K562 (cell line): Measurements from ENCODE around the gene TRMT44. TPM values are rescaled to one million over a fixed set of nuclear protein-coding genes. Genes with fewer than 3 reads are reported as not detected.

Experiments
- ATAC-seq: fragments of 200-7000 bp; cut with Tn5 transposase; 3 replicates; pipeline ENCODE4 v1.9.1; 2020; ENCODE audit warnings: moderate library complexity
- BruUV-seq: library from RNA; stranded (reverse); fragments of 400-500 nt; replicated peaks from 2 replicates; lab custom pipeline; 2021; lab: Mats Ljungman, UMichigan
- CTCF ChIA-PET: fragments of 300-600 bp; formaldehyde crosslinking; extraction: SDS; loops from one replicate; lab custom pipeline; 2021; ENCODE audit warnings: low intra/inter-chr PET ratio; lab: Yijun Ruan, JAX
- POLR2A ChIA-PET: fragments of 300-600, 350-650 bp; sonication (Branson Sonifier 250); formaldehyde crosslinking; extraction: SDS; loops from one replicate; lab custom pipeline; 2021; ENCODE audit warnings: antibody characterized with exemption, inconsistent platforms; lab: Yijun Ruan, JAX
- DNase-seq, 4 experiments: peaks; one replicate each; pipeline versions ENCODE4 v3.0.0 to v3.0.0-alpha.2; 2011 to 2018; ENCODE audit warnings: low spot score in 3 of 4, mixed read lengths in 3 of 4; ENCODE audit errors: extremely low read depth in 1 of 4
- FAIRE-seq: peaks from 2 replicates; lab custom pipeline; 2011; peaks lifted over from hg19 to GRCh38; lab: Jason Lieb, UNC
- H2AFZ ChIP-seq: 2 replicates; pipeline ENCODE4 v1.6.0; 2011; ENCODE audit warnings: low read depth, low read length, control low read depth, inconsistent platforms
- H3K27ac ChIP-seq: fragments of 200-600 bp; 3 replicates; pipeline ENCODE4 v1.8.0; 2011; ENCODE audit warnings: low read depth, mild to moderate bottlenecking, control low read depth, inconsistent platforms, low read length, moderate library complexity, mixed read lengths; ENCODE audit errors: extremely low read depth
- H3K27me3 ChIP-seq, 2 experiments: fragments of 300-600 bp in 1 of 2; 2 replicates in 1 of 2; 3 replicates in 1 of 2; pipeline versions ENCODE4 v1.6.0 to v1.8.0; 2011; ENCODE audit warnings: inconsistent platforms in 2 of 2, low read length in 2 of 2, mild to moderate bottlenecking in 1 of 2, mixed read lengths in 1 of 2, moderate library complexity in 1 of 2; ENCODE audit not compliant: control insufficient read depth in 2 of 2, insufficient read depth in 2 of 2
- H3K36me3 ChIP-seq: fragments of 300-600 bp; 3 replicates; pipeline ENCODE4 v1.8.0; 2011; ENCODE audit warnings: mild to moderate bottlenecking, low read length, inconsistent platforms; ENCODE audit not compliant: control insufficient read depth, insufficient read depth
- H3K4me1 ChIP-seq, 2 experiments: fragments of 200-600 bp in 1 of 2; replicated peaks in 1 of 2; 2 replicates in 1 of 2; 3 replicates in 1 of 2; pipeline versions ENCODE4 v1.5.1 to v1.8.0; 2011; ENCODE audit warnings: inconsistent platforms in 2 of 2, low read length in 2 of 2, mild to moderate bottlenecking in 1 of 2, mixed read lengths in 1 of 2, moderate library complexity in 1 of 2; ENCODE audit not compliant: control insufficient read depth in 2 of 2, insufficient read depth in 2 of 2
- H3K4me2 ChIP-seq: 2 replicates; pipeline ENCODE4 v1.6.1; 2011; ENCODE audit warnings: low read length, control low read depth, inconsistent platforms, mixed read lengths; ENCODE audit not compliant: insufficient read depth
- H3K4me3 ChIP-seq: fragments of 200-600 bp; sonication (generic), shearing (Covaris generic); 2 replicates; pipeline ENCODE4 v1.5.1; 2016; ENCODE audit warnings: control low read depth, inconsistent platforms
- H3K79me2 ChIP-seq: fragments of 200-600 bp; 3 replicates; pipeline ENCODE4 v1.8.0; 2011; ENCODE audit warnings: low read length, inconsistent platforms; ENCODE audit not compliant: control insufficient read depth, insufficient read depth
- H3K9ac ChIP-seq, 2 experiments: 2 replicates each; pipeline versions ENCODE4 v1.6.0 to v1.6.1; 2011; ENCODE audit warnings: low read depth in 2 of 2, low read length in 2 of 2, control low read depth in 1 of 2, inconsistent platforms in 1 of 2, mild to moderate bottlenecking in 1 of 2, mixed read lengths in 1 of 2; ENCODE audit not compliant: insufficient read depth in 1 of 2
- H3K9me1 ChIP-seq: one replicate; pipeline ENCODE4 v1.6.0; 2011; ENCODE audit warnings: inconsistent platforms, mild to moderate bottlenecking, low read length, moderate library complexity; ENCODE audit not compliant: control insufficient read depth, insufficient read depth
- H3K9me3 ChIP-seq: replicated peaks from 2 replicates; pipeline ENCODE4 v1.5.1; 2011; ENCODE audit warnings: low read depth, low read length, inconsistent platforms; ENCODE audit not compliant: control insufficient read depth, insufficient read depth
- H4K20me1 ChIP-seq: replicated peaks from 2 replicates; pipeline ENCODE4 v1.6.1; 2011; ENCODE audit warnings: low read length, inconsistent platforms, mixed read lengths; ENCODE audit not compliant: control insufficient read depth, insufficient read depth
- DNMT1 ChIP-seq: fragments of 450-650 bp; IDR thresholded peaks from 2 replicates; pipeline ENCODE4 v1.6.1; 2016; ENCODE audit warnings: antibody characterized with exemption, mild to moderate bottlenecking
- KDM4B ChIP-seq, 2 experiments: fragments of 450-650 bp in 1 of 2; sonication (generic) in 1 of 2; IDR thresholded peaks; 2 replicates each; pipeline ENCODE4 v1.6.1; 2016 to 2017; ENCODE audit warnings: borderline replicate concordance in 2 of 2, antibody characterized with exemption in 1 of 2, low read depth in 1 of 2, mild to moderate bottlenecking in 1 of 2
- MEF2A ChIP-seq: IDR thresholded peaks from 2 replicates; pipeline ENCODE4 v1.6.1; 2011; ENCODE audit warnings: low read depth, mild to moderate bottlenecking, low read length, moderate library complexity; ENCODE audit not compliant: control insufficient read depth
- MTF1 ChIP-seq: fragments of 250-450 bp; sonication (Bioruptor Pico); IDR thresholded peaks from 2 replicates; pipeline ENCODE4 v1.9.0; 2021; ENCODE audit warnings: moderate library complexity, mild to moderate bottlenecking, inconsistent platforms, borderline replicate concordance
- POLR3A ChIP-seq: IDR thresholded peaks from 2 replicates; pipeline ENCODE4 v1.6.1; 2011; ENCODE audit warnings: borderline replicate concordance, mild to moderate bottlenecking, moderate library complexity; ENCODE audit not compliant: insufficient read length, insufficient read depth; ENCODE audit errors: extremely low read depth
- RBM17 ChIP-seq: fragments of 200-400 bp; formaldehyde crosslinking; IDR thresholded peaks from 2 replicates; pipeline ENCODE4 v1.6.1; 2017; ENCODE audit warnings: low read depth, mild to moderate bottlenecking, low read length, borderline replicate concordance
- SNRNP70 ChIP-seq: fragments of 200-400 bp; formaldehyde crosslinking; optimal IDR thresholded peaks from 2 replicates; pipeline ENCODE3; 2017; ENCODE audit warnings: low read depth, low read length
- THAP7 ChIP-seq: fragments of 250-450 bp; sonication (Bioruptor Pico); IDR thresholded peaks from 2 replicates; pipeline ENCODE4 v1.5.0; 2021
- THRA ChIP-seq: fragments of 450-650 bp; IDR thresholded peaks from 2 replicates; pipeline ENCODE4 v1.6.1; 2017; ENCODE audit warnings: mild to moderate bottlenecking, moderate library complexity
- ZBTB1 ChIP-seq: sonication (generic); formaldehyde crosslinking; IDR thresholded peaks from 2 replicates; pipeline ENCODE4 v1.8.1; 2023; ENCODE audit warnings: missing genetic modification reagents, low read depth, mild to moderate bottlenecking, borderline replicate concordance
- ZNF408 ChIP-seq: fragments of 250-450 bp; sonication (Bioruptor Pico); IDR thresholded peaks from 2 replicates; pipeline ENCODE4 v1.4.0; 2020; ENCODE audit warnings: low read depth, mild to moderate bottlenecking, moderate library complexity
- WGBS: fragments of 100-300 bp; shearing (Covaris generic); methylation state at CpG from one replicate; pipeline ENCODE4 v1.1.6; 2016; ENCODE audit warnings: low coverage, mixed read lengths; ENCODE audit not compliant: insufficient coverage; ENCODE audit errors: missing lambda C conversion rate; 5-methylcytosine and 5-hydroxymethylcytosine counted together
- in situ Hi-C: fragments of 300-500 bp; cut with MboI; formaldehyde crosslinking; loops from 4 replicates; pipeline ENCODE4 v1.15.0; 2018; ENCODE audit warnings: inconsistent platforms, mixed read lengths
- intact Hi-C: fragments of 100-400 bp; cut with micrococcal nuclease; formaldehyde crosslinking; loops from 2 replicates; pipeline ENCODE4 v1.14.2; 2022
- polyA plus RNA-seq, 8 experiments: library from polyadenylated mRNA; depleted of rRNA in 4 of 8; stranded (reverse) in 5 of 8; unstranded in 3 of 8; fragments of >200 nt; fragmentation: Nextera tagmentation in 2 of 8; fragmentation: Illumina TruSeq in 1 of 8; extraction: Ambion mirVana in 2 of 8; extraction: Trizol in 1 of 8; gene quantifications; 2 replicates each; pipeline versions ENCODE4 v1.2.1 to v1.2.3, GENCODE V29; 2011 to 2014; ENCODE audit warnings: inconsistent platforms in 1 of 8, missing spikeins in 1 of 8
- total RNA-seq, 7 experiments: library from RNA; depleted of rRNA in 6 of 7; stranded (reverse); fragments of >200 nt in 6 of 7; fragmentation: Illumina TruSeq in 2 of 7; extraction: Trizol in 2 of 7; gene quantifications; 2 replicates each; pipeline versions ENCODE4 v1.2.1 to v1.2.3, GENCODE V29; 2011 to 2021; ENCODE audit warnings: low replicate concordance in 1 of 7
- TF ChIP-seq, protein P1 (sequence below): fragments of 450-650 bp; IDR thresholded peaks from 2 replicates; pipeline ENCODE4 v1.6.1; 2016; ENCODE audit warnings: low read depth, mild to moderate bottlenecking, moderate library complexity
- TF ChIP-seq, protein P2 (sequence below): fragments of 250-450 bp; sonication (Bioruptor Pico); IDR thresholded peaks from 2 replicates; pipeline ENCODE4 v1.5.1; 2021; ENCODE audit warnings: mild to moderate bottlenecking
- TF ChIP-seq, protein P3 (sequence below): fragments of 250-450 bp; sonication (Bioruptor Pico); IDR thresholded peaks from 2 replicates; pipeline ENCODE4 v1.4.0; 2020; ENCODE audit warnings: mild to moderate bottlenecking, moderate library complexity, borderline replicate concordance

The TRMT44 gene
- total and polyA plus RNA-seq, 9 of the 15 experiments (the other 6 are each of a cell fraction or from before 2014, with no cell fraction given), result 1.2 to 18.6 (median 10.0) TPM

DNA sequence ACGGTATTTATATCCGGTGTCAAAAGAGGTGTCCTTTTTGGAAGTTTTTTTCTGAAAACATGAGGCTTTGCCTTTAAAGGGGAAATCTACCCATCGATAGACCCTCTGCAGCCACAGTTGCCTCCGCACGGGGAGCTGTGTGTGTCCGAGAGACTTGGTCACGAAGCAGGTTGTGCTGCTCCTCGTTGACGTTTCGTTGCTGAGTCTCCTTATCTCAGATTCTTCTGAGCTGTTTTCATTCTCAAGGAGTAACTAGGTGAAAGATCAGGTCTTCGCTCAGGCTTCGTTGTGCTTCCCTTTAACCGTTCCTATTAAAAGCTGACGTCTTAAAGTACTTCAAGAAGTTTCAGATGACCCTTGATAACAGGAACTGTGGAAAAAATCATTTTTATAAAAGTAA, 23.8 kb downstream of the TRMT44 start:
- Histone ChIP-seq H3K9me1 (no peaks in the 10 kb centered on the region), H2AFZ (no peak overlapping the region), H3K27me3 (no peaks in the 10 kb centered on the region), H3K9me3 (no peaks in the 10 kb centered on the region), H3K4me1 (peaks cover 0 to 8% of the 10 kb centered on the region in 2 experiments; a peak in 1 of 5 replicates), H4K20me1 (0 out of 2 replicates have a peak, but pooled peaks cover 3% of the 10 kb centered on the region), H3K4me2 (no peak overlapping the region), H3K79me2 (no peaks in the 10 kb centered on the region), H3K27ac (no peak overlapping the region), H3K9ac (no peak overlapping the region), H3K4me3 (no peak overlapping the region), H3K36me3 (peaks cover 60% of the 10 kb centered on the region; the same call in 2 of the 3 replicates)
- ChIA-PET CTCF (no interaction called here), POLR2A (interaction anchor here (0.5 to 1.6 kb wide), 5 partner anchors 15 to 155 kb away, joined by 3 to 8 read pairs (median 3); no protein-coding TSS in a partner anchor)
- no peak for TF ChIP-seq MTF1 (CRISPR knock-in tag)
- TF ChIP-seq THAP7, result no peak
- no peak for TF ChIP-seq SNRNP70
- TF ChIP-seq, protein P1, sequence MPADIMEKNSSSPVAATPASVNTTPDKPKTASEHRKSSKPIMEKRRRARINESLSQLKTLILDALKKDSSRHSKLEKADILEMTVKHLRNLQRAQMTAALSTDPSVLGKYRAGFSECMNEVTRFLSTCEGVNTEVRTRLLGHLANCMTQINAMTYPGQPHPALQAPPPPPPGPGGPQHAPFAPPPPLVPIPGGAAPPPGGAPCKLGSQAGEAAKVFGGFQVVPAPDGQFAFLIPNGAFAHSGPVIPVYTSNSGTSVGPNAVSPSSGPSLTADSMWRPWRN, result no peak
- no peak for TF ChIP-seq RBM17
- TF ChIP-seq KDM4B (IDR thresholded peaks at IDR 0.05; ENCODE audit: borderline replicate concordance in 2 of 2, low read depth in 1 of 2), result no peak
- no peak for TF ChIP-seq MEF2A
- no peak for TF ChIP-seq DNMT1
- TF ChIP-seq, protein P2, sequence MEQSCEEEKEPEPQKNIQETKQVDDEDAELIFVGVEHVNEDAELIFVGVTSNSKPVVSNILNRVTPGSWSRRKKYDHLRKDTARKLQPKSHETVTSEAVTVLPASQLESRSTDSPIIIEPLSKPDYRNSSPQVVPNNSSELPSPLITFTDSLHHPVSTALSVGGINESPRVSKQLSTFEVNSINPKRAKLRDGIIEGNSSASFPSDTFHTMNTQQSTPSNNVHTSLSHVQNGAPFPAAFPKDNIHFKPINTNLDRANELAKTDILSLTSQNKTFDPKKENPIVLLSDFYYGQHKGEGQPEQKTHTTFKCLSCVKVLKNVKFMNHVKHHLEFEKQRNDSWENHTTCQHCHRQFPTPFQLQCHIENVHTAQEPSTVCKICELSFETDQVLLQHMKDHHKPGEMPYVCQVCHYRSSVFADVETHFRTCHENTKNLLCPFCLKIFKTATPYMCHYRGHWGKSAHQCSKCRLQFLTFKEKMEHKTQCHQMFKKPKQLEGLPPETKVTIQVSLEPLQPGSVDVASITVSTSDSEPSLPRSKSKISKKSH (CRISPR knock-in tag), result no peak
- no peak for TF ChIP-seq THRA
- TF ChIP-seq ZNF408 (CRISPR knock-in tag), result no peak
- TF ChIP-seq, protein P3, sequence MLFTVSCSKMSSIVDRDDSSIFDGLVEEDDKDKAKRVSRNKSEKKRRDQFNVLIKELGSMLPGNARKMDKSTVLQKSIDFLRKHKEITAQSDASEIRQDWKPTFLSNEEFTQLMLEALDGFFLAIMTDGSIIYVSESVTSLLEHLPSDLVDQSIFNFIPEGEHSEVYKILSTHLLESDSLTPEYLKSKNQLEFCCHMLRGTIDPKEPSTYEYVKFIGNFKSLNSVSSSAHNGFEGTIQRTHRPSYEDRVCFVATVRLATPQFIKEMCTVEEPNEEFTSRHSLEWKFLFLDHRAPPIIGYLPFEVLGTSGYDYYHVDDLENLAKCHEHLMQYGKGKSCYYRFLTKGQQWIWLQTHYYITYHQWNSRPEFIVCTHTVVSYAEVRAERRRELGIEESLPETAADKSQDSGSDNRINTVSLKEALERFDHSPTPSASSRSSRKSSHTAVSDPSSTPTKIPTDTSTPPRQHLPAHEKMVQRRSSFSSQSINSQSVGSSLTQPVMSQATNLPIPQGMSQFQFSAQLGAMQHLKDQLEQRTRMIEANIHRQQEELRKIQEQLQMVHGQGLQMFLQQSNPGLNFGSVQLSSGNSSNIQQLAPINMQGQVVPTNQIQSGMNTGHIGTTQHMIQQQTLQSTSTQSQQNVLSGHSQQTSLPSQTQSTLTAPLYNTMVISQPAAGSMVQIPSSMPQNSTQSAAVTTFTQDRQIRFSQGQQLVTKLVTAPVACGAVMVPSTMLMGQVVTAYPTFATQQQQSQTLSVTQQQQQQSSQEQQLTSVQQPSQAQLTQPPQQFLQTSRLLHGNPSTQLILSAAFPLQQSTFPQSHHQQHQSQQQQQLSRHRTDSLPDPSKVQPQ (CRISPR knock-in tag), result no peak
- TF ChIP-seq POLR3A, result no peak
- no peak for TF ChIP-seq ZBTB1 (CRISPR knock-in tag)
- FAIRE-seq (no peak), DNase-seq (no peak), ATAC-seq (no peak)
- WGBS, result 85% methylated on average over 14 of the region's 14 CpGs
- intact Hi-C loops (no loop called here), in situ Hi-C loops (loop anchor here (5.0 kb wide), 1 partner anchor 133 kb away; no protein-coding TSS in a partner anchor)
- no TSS peak for BruUV-seq
